Melanocyte of skin (primary cell): ENCODE results near the gene CHRD. TPM values are rescaled to one million over a fixed set of nuclear protein-coding genes. Genes with fewer than 3 reads are reported as not detected.

Experiments
- total RNA-seq, 2 donors: library from RNA; depleted of rRNA; stranded (reverse); fragments of >200 nt; gene quantifications; 2 replicates each; pipeline ENCODE4 v1.2.3, GENCODE V29; 2012

CHRD gene
- under 1 TPM in 1 of 2 donors, not detected in 1; 0.34 TPM for total RNA-seq

DNA sequence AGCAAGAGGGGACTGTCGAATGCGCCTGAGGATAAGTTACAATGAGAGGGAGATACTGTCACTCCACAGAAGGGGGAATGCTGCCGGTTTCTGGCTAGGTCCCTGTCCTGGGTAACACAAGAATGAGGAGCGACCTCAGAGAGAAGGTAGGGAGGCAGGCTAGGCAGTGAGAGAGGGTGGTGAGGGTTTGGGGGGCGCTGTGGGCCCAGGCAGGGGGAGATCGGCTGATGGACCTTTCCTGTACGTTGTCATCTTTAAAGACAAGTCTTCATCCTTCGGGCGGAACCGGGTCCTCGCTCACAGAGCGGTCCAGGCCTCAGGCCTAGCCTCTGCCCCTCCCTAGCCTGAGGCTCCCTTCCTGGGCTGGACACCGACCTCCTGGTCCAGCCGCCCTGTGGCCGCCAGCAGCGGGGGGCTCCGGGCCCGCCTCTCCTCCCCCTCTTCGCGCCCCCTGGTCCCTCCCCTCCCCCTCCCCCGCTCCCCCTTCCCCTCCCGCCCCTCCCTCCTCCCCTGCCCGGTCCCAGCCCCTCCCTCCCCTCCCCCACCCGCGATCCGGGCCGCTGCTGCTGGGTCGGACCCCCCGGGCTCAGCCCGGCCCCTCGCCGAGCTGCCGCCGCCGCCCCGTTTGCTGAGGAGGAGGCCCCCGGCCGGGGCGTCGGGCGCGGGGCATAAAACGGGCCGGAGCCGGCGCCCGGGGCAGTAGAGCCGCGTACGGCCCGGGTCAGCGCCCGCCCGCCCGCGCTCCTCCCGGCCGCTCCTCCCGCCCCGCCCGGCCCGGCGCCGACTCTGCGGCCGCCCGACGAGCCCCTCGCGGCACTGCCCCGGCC lies at the start of gene CHRD:
Gene CHRD, plus strand, starts transcription at position 697 of the 827 bp plus-strand sequence. CDS start 265 bp downstream, outside the sequence.

GRCh38 chr3:184337399-184337714 lies 42.5 kb upstream of the CHRD start, which contains the start of gene FAM131A:
Gene FAM131A, plus strand, starts transcription at chr3:184337600. Its CDS starts 31 bp downstream, at chr3:184337631.

DNA sequence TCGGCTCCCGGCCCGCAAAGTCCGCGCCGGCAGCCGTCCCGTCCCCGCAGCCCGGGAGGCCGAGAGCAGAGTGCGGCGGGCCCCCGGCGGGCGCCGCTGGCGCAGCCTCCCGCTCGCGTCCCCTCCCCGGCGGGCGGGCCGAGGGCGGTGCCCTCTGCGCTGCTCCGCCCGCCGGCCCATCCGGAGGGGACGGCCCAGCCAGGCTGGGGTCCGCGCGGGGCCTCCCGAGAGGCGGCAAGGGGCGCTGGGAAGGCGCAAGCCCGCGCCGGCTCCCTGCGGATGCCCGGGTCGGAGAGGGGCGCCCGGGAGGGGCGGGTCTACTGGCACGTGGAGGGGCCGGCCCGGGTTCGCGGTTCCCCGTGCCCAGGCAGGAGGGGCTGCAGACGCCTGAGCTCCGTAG lies 18.3 kb upstream of the CHRD start, which contains the start of the genes CLCN2 and POLR2H:
Gene CLCN2, minus strand, starts transcription at position 74 of the 400 bp plus-strand sequence. CDS start 126 bp downstream, outside the sequence.
Gene POLR2H, plus strand, starts transcription at position 179 of the 400 bp plus-strand sequence. CDS start 1,783 bp downstream, outside the sequence.

GRCh38 chr3:184377882-184378445 lies 1.9 kb upstream of the CHRD start, which contains the start of gene THPO:
Gene THPO, minus strand, starts transcription at chr3:184378207. Its CDS starts 1,948 bp downstream, at chr3:184376259.

Other genes starting within 250 kb of the CHRD start
- 10 to 100 TPM; 35.4 to 45.6 TPM for gene EIF2B5, start 244.7 kb upstream of the CHRD start, total RNA-seq
- gene DVL3, start 224.7 kb upstream of the CHRD start, total RNA-seq, result 10 to 100 TPM; 41.0 to 54.7 TPM
- 100 to 1,000 TPM; 214 to 239 TPM for gene AP2M1, start 205.2 kb upstream of the CHRD start, total RNA-seq
- gene ABCF3, start 193.9 kb upstream of the CHRD start, total RNA-seq, result 10 to 100 TPM; 39.9 to 52.9 TPM
- gene VWA5B2, start 150.5 kb upstream of the CHRD start, total RNA-seq, result not detected
- 10 to 100 TPM; 68.8 to 88.9 TPM for gene ALG3, start 131.1 kb upstream of the CHRD start, total RNA-seq
- gene EEF1AKMT4, start 130.4 kb upstream of the CHRD start, total RNA-seq, result 1 to 10 TPM; 3.8 to 9.0 TPM
- under 1 TPM; 0.33 to 0.69 TPM for gene CAMK2N2, start 118.5 kb upstream of the CHRD start, total RNA-seq
- gene ECE2, start 104.0 kb upstream of the CHRD start, total RNA-seq, result not detected
- gene PSMD2, start 80.8 kb upstream of the CHRD start, total RNA-seq, result 100 to 1,000 TPM; 324 to 411 TPM
- 100 to 1,000 TPM; 191 to 328 TPM for gene EIF4G1, start 65.4 kb upstream of the CHRD start, total RNA-seq
- 10 to 100 TPM; 15.7 to 22.7 TPM for gene FAM131A, start 42.5 kb upstream of the CHRD start, total RNA-seq
- 1 to 10 TPM; 4.1 to 6.7 TPM for gene CLCN2, start 18.4 kb upstream of the CHRD start, total RNA-seq
- gene POLR2H, start 18.3 kb upstream of the CHRD start, total RNA-seq, result 100 to 1,000 TPM in 1 of 2 donors, 10 to 100 TPM in 1; 40.3 to 102 TPM
- not detected for gene THPO, start 1.8 kb upstream of the CHRD start, total RNA-seq
- gene EPHB3, start 181.7 kb downstream of the CHRD start, total RNA-seq, result 1 to 10 TPM in 1 of 2 donors, under 1 TPM in 1; 0.34 to 1.3 TPM